ENCODE measurements around the gene S100A12.
"Not testable (repeated sequence)": the region's sequence is repeated elsewhere in the genome, so short reads cannot be mapped to it uniquely, and the experiment has no call there.

Gene S100A12

DNA sequence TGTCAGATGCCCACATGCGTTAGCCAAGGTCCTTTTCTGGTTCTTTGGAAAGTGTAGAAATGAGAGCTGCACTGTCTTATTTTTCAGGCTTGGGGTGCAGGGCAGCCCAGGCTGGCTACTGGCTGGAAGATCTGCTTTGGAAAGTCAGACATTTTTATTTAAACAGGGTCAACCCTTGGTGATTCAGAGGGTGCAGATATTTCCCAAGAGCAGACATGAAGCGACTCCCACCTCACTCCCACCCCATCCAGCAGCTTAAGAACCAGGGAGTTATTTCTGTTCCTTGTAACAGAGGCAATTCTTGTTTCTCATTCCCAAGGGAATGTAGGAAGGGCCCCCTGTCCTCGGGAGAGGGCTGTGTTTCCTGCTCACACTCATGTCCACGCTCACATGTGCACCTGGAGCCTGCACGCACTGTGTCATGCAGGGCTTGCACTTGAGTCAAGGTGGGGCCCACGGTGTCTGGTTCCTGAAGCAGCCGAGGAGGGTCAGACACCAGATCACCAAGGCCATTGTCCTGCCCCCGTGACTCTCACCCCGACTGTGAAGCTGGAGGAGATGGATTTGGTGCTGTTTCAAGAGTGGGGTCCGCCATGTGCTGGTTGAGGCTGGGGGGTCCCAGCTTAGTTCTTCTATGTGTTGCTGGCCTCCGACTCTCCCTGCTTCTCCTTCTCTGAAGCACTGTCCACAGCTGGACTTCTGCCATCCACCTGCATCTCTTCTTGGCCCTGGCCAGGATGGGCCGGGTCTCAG is 41.9 kb upstream of the S100A12 start:
- no peak overlapping the region for H3K27ac ChIP-seq (ENCODE audit: low read length)
- no peak overlapping the region for H3K9ac ChIP-seq (ENCODE audit: low read length)
- no peak overlapping the region for H3K4me3 ChIP-seq (ENCODE audit: low read length)
- no peaks in the 10 kb centered on the region for H3K36me3 ChIP-seq (replicated peaks; ENCODE audit: insufficient read depth, low read length)
- no peaks in the 10 kb centered on the region for H3K4me1 ChIP-seq (ENCODE audit: low read length)
- no peaks in the 10 kb centered on the region for H4K20me1 ChIP-seq (ENCODE audit: insufficient read depth, low read length)
- H3K79me2 ChIP-seq (ENCODE audit: low read length), result no peaks in the 10 kb centered on the region
- no peak for TF ChIP-seq EZH2 (optimal IDR thresholded peaks at IDR 0.05; ENCODE audit: low read depth, low read length)
- TF ChIP-seq EZH2phosphoT487 (IDR thresholded peaks at IDR 0.05; ENCODE audit: low read length), result no peak
- TF ChIP-seq, protein P1, sequence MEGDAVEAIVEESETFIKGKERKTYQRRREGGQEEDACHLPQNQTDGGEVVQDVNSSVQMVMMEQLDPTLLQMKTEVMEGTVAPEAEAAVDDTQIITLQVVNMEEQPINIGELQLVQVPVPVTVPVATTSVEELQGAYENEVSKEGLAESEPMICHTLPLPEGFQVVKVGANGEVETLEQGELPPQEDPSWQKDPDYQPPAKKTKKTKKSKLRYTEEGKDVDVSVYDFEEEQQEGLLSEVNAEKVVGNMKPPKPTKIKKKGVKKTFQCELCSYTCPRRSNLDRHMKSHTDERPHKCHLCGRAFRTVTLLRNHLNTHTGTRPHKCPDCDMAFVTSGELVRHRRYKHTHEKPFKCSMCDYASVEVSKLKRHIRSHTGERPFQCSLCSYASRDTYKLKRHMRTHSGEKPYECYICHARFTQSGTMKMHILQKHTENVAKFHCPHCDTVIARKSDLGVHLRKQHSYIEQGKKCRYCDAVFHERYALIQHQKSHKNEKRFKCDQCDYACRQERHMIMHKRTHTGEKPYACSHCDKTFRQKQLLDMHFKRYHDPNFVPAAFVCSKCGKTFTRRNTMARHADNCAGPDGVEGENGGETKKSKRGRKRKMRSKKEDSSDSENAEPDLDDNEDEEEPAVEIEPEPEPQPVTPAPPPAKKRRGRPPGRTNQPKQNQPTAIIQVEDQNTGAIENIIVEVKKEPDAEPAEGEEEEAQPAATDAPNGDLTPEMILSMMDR (IDR thresholded peaks at IDR 0.05; ENCODE audit: low read length), result no peak
- no peaks in the 10 kb centered on the region for H3F3A ChIP-seq (ENCODE audit: insufficient read depth, low read length)
- H3K4me2 ChIP-seq (ENCODE audit: low read depth, low read length), result no peak overlapping the region
- no peaks in the 10 kb centered on the region for H3K27me3 ChIP-seq (replicated peaks; ENCODE audit: insufficient read depth, low read length)
- DNase-seq, result no peak
- H3K9me3 ChIP-seq (replicated peaks; ENCODE audit: insufficient read depth, low read length), result no peaks in the 10 kb centered on the region
- no peaks in the 10 kb centered on the region for H3K9me2 ChIP-seq (replicated peaks; ENCODE audit: insufficient read depth, low read length)
- no peak overlapping the region for H2AFZ ChIP-seq (ENCODE audit: low read length)

DNA sequence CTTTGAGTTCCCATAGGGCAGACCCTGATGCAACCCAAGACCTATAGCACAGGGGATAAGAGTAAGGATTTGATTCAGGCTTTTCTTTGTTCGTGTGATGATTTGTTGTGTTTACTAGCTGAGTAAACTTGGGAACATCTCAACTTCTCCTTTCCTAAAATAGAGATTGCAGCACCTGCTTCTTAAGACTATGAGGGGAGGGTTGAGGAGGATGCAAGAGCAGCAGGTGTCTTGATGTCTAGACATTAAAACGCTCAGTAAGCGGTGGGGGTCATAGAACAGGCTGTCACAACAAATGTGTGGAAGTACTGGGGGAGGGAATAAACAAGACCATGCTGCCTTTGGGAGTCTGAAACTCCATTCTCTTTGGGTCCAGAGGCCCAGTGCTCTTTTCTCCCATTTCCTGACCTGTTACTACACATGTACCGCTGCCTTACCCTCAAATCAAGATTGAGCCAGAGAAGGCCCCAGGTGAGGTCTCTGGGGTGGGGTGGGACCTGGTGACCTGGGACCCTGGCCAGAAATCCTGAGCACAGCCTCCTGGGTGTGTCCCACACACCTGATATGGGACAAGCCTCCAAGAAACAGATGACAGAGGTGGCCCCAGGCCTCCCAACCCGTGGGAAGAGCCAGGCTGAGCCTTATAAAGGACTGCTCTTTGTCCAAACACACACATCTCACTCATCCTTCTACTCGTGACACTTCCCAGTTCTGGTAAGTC is 40.6 kb upstream of the S100A12 start, which contains the start of gene S100A7A:
Gene S100A7A (plus strand): TSS at position 671 of the 721 bp plus-strand sequence. CDS start 1,563 bp downstream, outside the sequence.
- no peaks in the 10 kb centered on the region for H3K9me3 ChIP-seq (replicated peaks; ENCODE audit: insufficient read depth, low read length)
- H3K4me2 ChIP-seq (ENCODE audit: low read depth, low read length), result no peak within 1 kb of the TSS
- H3K79me2 ChIP-seq (ENCODE audit: low read length), result no peaks in the 10 kb centered on the region
- no peak within 1 kb of the TSS for H3K27ac ChIP-seq (ENCODE audit: low read length)
- no peaks in the 10 kb centered on the region for H3F3A ChIP-seq (ENCODE audit: insufficient read depth, low read length)
- H3K9ac ChIP-seq (ENCODE audit: low read length), result no peak within 1 kb of the TSS
- H3K36me3 ChIP-seq (replicated peaks; ENCODE audit: insufficient read depth, low read length), result no peaks in the 10 kb centered on the region
- no peaks in the 10 kb centered on the region for H3K4me1 ChIP-seq (ENCODE audit: low read length)
- no peak for DNase-seq
- no peaks in the 10 kb centered on the region for H3K9me2 ChIP-seq (replicated peaks; ENCODE audit: insufficient read depth, low read length)
- no peak within 1 kb of the TSS for H3K4me3 ChIP-seq (ENCODE audit: low read length)
- H4K20me1 ChIP-seq (ENCODE audit: insufficient read depth, low read length), result no peaks in the 10 kb centered on the region
- TF ChIP-seq EZH2 (optimal IDR thresholded peaks at IDR 0.05; ENCODE audit: low read depth, low read length), result no peak
- no peak for TF ChIP-seq EZH2phosphoT487 (IDR thresholded peaks at IDR 0.05; ENCODE audit: low read length)
- TF ChIP-seq, protein P1 (IDR thresholded peaks at IDR 0.05; ENCODE audit: low read length), result no peak
- no peaks in the 10 kb centered on the region for H3K27me3 ChIP-seq (replicated peaks; ENCODE audit: insufficient read depth, low read length)
- H2AFZ ChIP-seq (ENCODE audit: low read length), result no peak within 1 kb of the TSS

DNA sequence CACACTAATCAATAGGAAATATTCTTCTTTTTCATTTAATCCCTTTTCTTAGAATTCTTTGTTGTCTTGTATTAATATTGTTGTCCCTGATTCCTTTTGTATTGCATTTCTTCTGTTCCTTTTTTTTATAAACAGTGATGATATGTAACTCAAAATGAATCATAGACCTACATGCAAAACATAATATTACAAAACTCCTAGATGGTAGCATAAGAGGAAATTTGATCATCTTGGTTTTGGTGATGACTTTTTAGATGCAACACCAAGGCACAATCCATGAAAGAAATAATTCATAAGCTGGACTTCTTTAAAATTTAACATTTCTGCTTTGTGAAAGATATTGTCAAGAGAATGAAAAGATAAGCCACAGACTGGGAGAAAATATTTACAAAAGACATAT is 38.5 kb upstream of the S100A12 start:
- not testable (repeated sequence) for H3K27ac ChIP-seq (ENCODE audit: low read length); H3F3A ChIP-seq (ENCODE audit: insufficient read depth, low read length); H3K4me3 ChIP-seq (ENCODE audit: low read length); H3K79me2 ChIP-seq (ENCODE audit: low read length); H3K4me1 ChIP-seq (ENCODE audit: low read length); H3K9me3 ChIP-seq (replicated peaks; ENCODE audit: insufficient read depth, low read length); H3K36me3 ChIP-seq (replicated peaks; ENCODE audit: insufficient read depth, low read length); H3K9ac ChIP-seq (ENCODE audit: low read length); H3K9me2 ChIP-seq (replicated peaks; ENCODE audit: insufficient read depth, low read length); H3K4me2 ChIP-seq (ENCODE audit: low read depth, low read length); DNase-seq; H2AFZ ChIP-seq (ENCODE audit: low read length); H4K20me1 ChIP-seq (ENCODE audit: insufficient read depth, low read length); H3K27me3 ChIP-seq (replicated peaks; ENCODE audit: insufficient read depth, low read length)

DNA sequence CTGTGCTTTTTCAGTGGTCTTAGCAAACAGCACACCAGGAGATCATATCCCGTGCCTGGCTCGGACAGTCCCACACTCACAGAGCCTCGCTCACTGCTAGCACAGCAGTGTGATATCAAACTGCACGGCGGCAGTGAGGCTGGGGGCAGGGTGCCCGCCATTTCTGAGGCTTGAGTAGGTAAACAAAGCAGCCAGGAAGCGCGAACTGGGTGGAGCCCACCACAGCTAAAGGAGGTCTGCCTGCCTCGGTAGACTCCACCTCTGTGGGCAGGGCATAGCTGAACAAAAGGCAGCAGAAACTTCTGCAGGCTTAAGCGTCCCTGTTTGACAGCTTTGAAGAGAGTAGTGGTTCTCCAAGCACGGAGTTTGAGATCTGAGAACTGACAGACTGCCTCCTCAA is 31.9 kb upstream of the S100A12 start:
- H3K4me2 ChIP-seq (ENCODE audit: low read depth, low read length), result peak overlapping the region; percentile 24; the same call in 1 of the 2 replicates
- H3K27ac ChIP-seq (ENCODE audit: low read length), result not testable (repeated sequence)

DNA sequence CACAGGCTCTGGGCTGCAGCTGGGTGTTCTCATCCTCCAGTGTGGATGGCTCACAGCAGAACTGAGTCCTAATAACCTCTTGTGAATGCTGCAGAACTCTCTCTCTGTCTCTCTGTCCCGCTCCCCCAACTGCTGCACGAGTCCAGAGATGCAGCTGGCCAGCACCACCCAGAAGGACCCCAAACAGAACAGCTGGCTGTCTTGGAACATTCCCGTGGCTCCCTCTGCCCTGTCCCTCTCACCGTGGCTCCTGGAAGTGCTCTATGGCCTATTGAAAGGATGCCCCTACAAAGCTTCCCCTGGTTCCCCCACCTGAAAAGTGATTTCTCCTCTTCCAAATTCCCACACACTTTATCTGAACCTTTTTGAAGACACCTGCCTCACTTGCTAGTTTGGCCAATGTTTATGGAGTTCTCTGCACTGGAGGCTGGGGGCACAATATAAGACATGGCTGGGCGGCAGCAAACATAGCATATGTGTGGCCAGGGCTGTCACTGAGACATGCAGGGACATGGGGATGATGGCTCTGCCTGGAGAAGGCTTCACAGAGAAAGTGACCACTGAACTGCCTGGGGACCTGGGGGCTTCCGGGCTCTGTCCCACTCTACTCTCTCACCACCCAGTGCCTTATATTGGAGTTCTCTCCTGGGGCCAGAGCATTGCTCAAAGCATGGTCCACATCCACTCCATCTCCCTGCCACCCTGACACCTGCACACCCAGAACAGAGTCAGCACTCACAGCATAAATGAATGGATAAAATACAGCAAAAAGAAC is 30.6 kb upstream of the S100A12 start:
- H3F3A ChIP-seq (ENCODE audit: insufficient read depth, low read length); H4K20me1 ChIP-seq (ENCODE audit: insufficient read depth, low read length); H3K4me3 ChIP-seq (ENCODE audit: low read length); H3K9me3 ChIP-seq (replicated peaks; ENCODE audit: insufficient read depth, low read length); H3K4me2 ChIP-seq (ENCODE audit: low read depth, low read length); H3K36me3 ChIP-seq (replicated peaks; ENCODE audit: insufficient read depth, low read length); DNase-seq; H3K27me3 ChIP-seq (replicated peaks; ENCODE audit: insufficient read depth, low read length); H2AFZ ChIP-seq (ENCODE audit: low read length); H3K9ac ChIP-seq (ENCODE audit: low read length); H3K79me2 ChIP-seq (ENCODE audit: low read length); H3K4me1 ChIP-seq (ENCODE audit: low read length); H3K27ac ChIP-seq (ENCODE audit: low read length); H3K9me2 ChIP-seq (replicated peaks; ENCODE audit: insufficient read depth, low read length): not testable (repeated sequence)

More for the DNA sequence above, 31.9 kb upstream of the S100A12 start:
- not testable (repeated sequence) for H3K27me3 ChIP-seq (replicated peaks; ENCODE audit: insufficient read depth, low read length); H3K36me3 ChIP-seq (replicated peaks; ENCODE audit: insufficient read depth, low read length); H3K9ac ChIP-seq (ENCODE audit: low read length); H3K4me3 ChIP-seq (ENCODE audit: low read length); H4K20me1 ChIP-seq (ENCODE audit: insufficient read depth, low read length); H3K9me2 ChIP-seq (replicated peaks; ENCODE audit: insufficient read depth, low read length); H3K79me2 ChIP-seq (ENCODE audit: low read length); H3K9me3 ChIP-seq (replicated peaks; ENCODE audit: insufficient read depth, low read length); H3K4me1 ChIP-seq (ENCODE audit: low read length); H3F3A ChIP-seq (ENCODE audit: insufficient read depth, low read length)
- DNase-seq, result peak; percentile 21
- H2AFZ ChIP-seq (ENCODE audit: low read length), result peak overlapping the region; percentile 51
